GM12801 (cell line): ENCODE results near the gene VGF.

Experiments used
- CTCF ChIP-seq: IDR thresholded peaks from one replicate; pipeline ENCODE4 v1.5.1; 2011; ENCODE audit warnings: control low read depth; ENCODE audit not compliant: insufficient read length; ENCODE audit errors: extremely low read depth

Gene VGF

DNA sequence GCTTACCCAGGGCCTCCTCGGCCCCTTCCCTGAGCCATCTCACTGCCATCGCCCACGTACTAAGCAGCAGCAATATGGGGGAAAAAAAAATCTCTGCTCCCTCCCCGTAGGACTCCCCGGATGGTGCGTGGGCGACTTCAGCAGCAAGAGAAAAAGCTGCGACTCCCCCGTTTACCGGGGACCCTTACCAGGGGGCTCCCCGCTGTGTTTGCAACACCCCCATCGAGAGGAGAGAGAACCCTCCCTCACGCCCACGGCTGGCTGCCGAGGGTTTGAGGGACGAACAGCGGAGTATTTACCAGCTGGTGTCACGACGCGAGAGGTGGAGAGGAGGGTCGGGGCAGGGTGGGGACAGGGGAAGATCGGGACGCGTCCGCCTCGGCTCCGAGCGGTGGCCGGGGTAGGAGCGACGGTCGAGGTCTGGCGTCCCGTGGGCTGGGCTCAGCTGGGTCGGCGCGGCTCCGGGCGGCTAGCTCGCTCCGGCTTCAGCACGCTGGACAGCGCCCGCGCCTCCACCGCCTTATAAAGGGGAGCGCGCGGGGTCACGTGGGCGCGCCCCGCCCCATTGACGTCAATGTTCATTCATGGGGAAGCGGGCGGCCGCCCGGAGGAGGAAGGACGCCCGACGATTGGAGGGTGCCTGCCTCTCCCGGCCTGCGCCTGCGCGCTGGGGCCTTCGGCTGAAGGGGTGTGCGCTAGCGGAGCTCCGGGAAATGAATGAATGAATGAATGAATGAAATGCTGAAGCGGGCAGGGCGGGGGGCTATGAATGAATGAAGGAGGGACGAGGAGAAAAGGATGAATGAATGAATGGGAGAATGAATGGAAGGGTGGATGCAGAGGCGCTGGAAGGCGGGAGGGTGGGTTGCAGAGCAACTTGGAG lies at the start of gene VGF:
TSS of gene VGF (minus strand) at position 495 of the 883 bp plus-strand sequence. CDS start 726 bp downstream, outside the sequence.
- no peak for TF ChIP-seq CTCF

- TF ChIP-seq CTCF: no peak
Observed at GRCh38 chr7:101212014-101212413, 46.6 kb upstream of the VGF start.

DNA sequence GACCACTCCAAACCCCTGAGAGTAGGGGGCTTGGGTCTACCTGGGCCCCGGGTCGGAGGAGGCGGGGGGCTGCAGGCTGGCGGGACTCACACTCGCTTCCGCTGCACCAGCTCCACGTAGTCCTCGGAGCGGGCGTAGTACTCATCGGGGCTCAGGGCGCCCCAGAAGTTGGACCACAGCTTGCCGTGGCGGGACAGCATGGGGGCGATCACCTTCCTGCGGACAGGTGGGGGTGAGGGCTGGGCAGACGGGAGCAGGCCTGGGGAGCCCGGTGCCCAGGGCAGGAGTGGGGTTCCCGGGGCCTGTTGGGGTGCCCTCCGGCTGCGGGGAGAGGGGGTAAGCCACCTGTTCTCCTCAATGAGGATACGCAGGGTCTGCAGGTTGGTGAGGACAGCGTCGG lies 46.1 kb upstream of the VGF start:
- TF ChIP-seq CTCF: no peak

DNA sequence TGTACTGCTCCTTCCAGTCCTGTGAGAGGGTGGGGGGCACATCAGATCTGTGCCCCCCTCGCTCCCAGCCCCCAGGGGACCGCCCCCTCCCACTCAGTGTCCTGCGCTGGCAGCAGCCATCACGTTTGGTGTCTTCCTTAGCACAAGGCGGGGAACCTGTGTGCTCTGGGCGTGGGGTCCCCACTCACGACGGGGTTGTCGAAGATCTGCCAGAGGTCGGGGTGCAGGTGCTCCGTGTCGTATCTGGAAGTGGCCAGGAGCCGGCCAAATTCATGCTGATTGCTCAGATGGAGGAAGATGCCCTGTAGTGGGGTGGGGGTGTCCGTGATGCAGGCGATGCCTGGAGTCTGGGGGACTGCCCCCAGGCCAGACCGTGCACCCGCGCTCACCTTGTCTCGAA lies 44.8 kb upstream of the VGF start:
- TF ChIP-seq CTCF: no peak

DNA sequence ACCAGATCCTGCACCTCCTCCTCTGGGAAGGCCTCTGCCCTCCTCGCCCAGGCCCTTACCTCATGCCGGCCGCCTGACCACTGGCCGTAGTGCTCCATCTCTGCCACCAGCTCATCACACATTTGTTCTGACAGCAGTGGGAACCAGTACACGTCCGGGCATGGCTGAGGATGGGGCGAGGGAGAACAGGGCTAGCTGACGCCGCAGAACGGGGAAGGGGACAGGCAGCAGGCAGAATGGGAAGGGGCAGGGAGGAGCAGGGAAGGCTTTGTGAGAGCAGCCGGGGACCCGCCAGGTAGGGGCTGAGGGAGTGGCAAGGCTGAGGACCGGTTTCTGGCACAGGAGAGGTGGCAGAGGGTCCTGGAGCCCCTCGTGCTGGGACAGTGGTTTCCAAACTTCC lies 43.4 kb upstream of the VGF start:
- TF ChIP-seq CTCF: no peak

- no peak for TF ChIP-seq CTCF
Observed at GRCh38 chr7:101207459-101207858, 42.1 kb upstream of the VGF start.

GRCh38 chr7:101206665-101207042 lies 41.3 kb upstream of the VGF start:
- no peak for TF ChIP-seq CTCF
